Naive thymus-derived CD4-positive, alpha-beta T cell (primary cell): Measurements from ENCODE around the gene FAM222A. TPM values are rescaled to one million over a fixed set of nuclear protein-coding genes. Genes with fewer than 3 reads are reported as not detected.

Source experiments
- ATAC-seq: fragments of 150-1000 bp; cut with Tn5 transposase; 2 replicates; pipeline ENCODE4 v1.10.0; 2021; ENCODE audit warnings: mild to moderate bottlenecking, moderate library complexity
- CTCF ChIA-PET: fragments of 350-600 bp; sonication (Branson Sonifier 250); formaldehyde crosslinking; loops from one replicate; lab custom pipeline; 2021; ENCODE audit warnings: antibody characterized with exemption; lab: Charles Lee
- POLR2A ChIA-PET: fragments of 350-600 bp; sonication (Branson Sonifier 250); formaldehyde crosslinking; loops from one replicate; lab custom pipeline; 2021; ENCODE audit warnings: antibody characterized with exemption, inconsistent platforms; lab: Charles Lee
- DNase-seq, 9 donors: peaks; one replicate each; pipeline versions ENCODE4 v3.0.0 to v3.0.0-alpha.2; 2020 to 2022; ENCODE audit warnings: mixed read lengths in 1 of 9
- H3K27ac ChIP-seq: one replicate; pipeline ENCODE4 v1.7.0; 2013; ENCODE audit warnings: mild to moderate bottlenecking, low read depth, low read length, moderate library complexity
- H3K27me3 ChIP-seq, 2 donors: one replicate each; pipeline ENCODE4 v1.7.0; 2013; ENCODE audit warnings: low read length in 2 of 2, mild to moderate bottlenecking in 2 of 2, moderate library complexity in 2 of 2; ENCODE audit not compliant: control insufficient read depth in 2 of 2, insufficient read depth in 2 of 2
- H3K36me3 ChIP-seq, 3 experiments: 1 replicate in 2 of 3; 2 replicates in 1 of 3; pipeline ENCODE4 v1.7.0; 2013; ENCODE audit warnings: low read length in 3 of 3, mild to moderate bottlenecking in 3 of 3, moderate library complexity in 1 of 3; ENCODE audit not compliant: insufficient read depth in 3 of 3, control insufficient read depth in 2 of 3
- H3K4me1 ChIP-seq, 2 donors: one replicate each; pipeline ENCODE4 v1.7.0; 2013; ENCODE audit warnings: low read length in 2 of 2, mild to moderate bottlenecking in 2 of 2, moderate library complexity in 1 of 2; ENCODE audit not compliant: control insufficient read depth in 2 of 2, insufficient read depth in 2 of 2
- H3K4me3 ChIP-seq: 2 replicates; pipeline ENCODE4 v1.7.0; 2013; ENCODE audit warnings: mild to moderate bottlenecking, low read length
- H3K9me3 ChIP-seq, 3 experiments: 1 replicate in 2 of 3; 2 replicates in 1 of 3; pipeline ENCODE4 v1.7.0; 2013; ENCODE audit warnings: low read length in 3 of 3; ENCODE audit not compliant: control insufficient read depth in 2 of 3
- H3K27ac Mint-ChIP-seq, 9 donors: one replicate each; pipeline ENCODE4 v1.8.0; 2020 to 2022; ENCODE audit warnings: mixed read lengths in 9 of 9, mild to moderate bottlenecking in 8 of 9, moderate library complexity in 5 of 9, inconsistent platforms in 2 of 9
- H3K27me3 Mint-ChIP-seq, 5 donors: one replicate each; pipeline ENCODE4 v1.8.0; 2021 to 2022; ENCODE audit warnings: mixed read lengths in 5 of 5, mild to moderate bottlenecking in 1 of 5
- H3K36me3 Mint-ChIP-seq, 5 donors: one replicate each; pipeline ENCODE4 v1.8.0; 2020 to 2022; ENCODE audit warnings: mixed read lengths in 5 of 5, mild to moderate bottlenecking in 3 of 5, inconsistent platforms in 1 of 5
- H3K4me1 Mint-ChIP-seq, 7 donors: one replicate each; pipeline ENCODE4 v1.8.0; 2020 to 2022; ENCODE audit warnings: mixed read lengths in 7 of 7, mild to moderate bottlenecking in 3 of 7, inconsistent platforms in 1 of 7
- H3K4me3 Mint-ChIP-seq, 10 donors: one replicate each; pipeline ENCODE4 v1.8.0; 2020 to 2022; ENCODE audit warnings: mild to moderate bottlenecking in 10 of 10, mixed read lengths in 10 of 10, moderate library complexity in 6 of 10, inconsistent platforms in 2 of 10
- H3K9me3 Mint-ChIP-seq, 11 donors: one replicate each; pipeline ENCODE4 v1.8.0; 2020 to 2022; ENCODE audit warnings: mixed read lengths in 11 of 11, mild to moderate bottlenecking in 4 of 11, inconsistent platforms in 1 of 11, moderate library complexity in 1 of 11
- intact Hi-C, 2 donors: fragments of 100-400 bp; cut with micrococcal nuclease; formaldehyde crosslinking; loops; one replicate each; pipeline ENCODE4 v1.15.1; 2023
- polyA plus RNA-seq, 2 donors: library from polyadenylated mRNA; unstranded; fragments of 300-500 nt; fragmentation: Illumina TruSeq; gene quantifications; one replicate each; pipeline ENCODE4 v1.2.3, GENCODE V29; 2021
- total RNA-seq, 6 experiments: library from RNA in 5 of 6; stranded (reverse) in 5 of 6; gene quantifications; 1 replicate in 5 of 6; 2 replicates in 1 of 6; pipeline ENCODE4 v1.2.3 and lab custom pipeline; 2021 to 2026

FAM222A gene
- total and polyA plus RNA-seq, 7 experiments from 2014 or later: 0.08 to 1.6 (median 0.38) TPM

GRCh38 chr12:109727039-109727723 lies 13.6 kb downstream of the FAM222A start:
- ATAC-seq (no peak), DNase-seq (no peak)
- H3K9me3 Mint-ChIP-seq: no peaks in the 10 kb centered on the region
- Histone ChIP-seq H3K36me3 (no peaks in the 10 kb centered on the region), H3K27ac (no peak overlapping the region), H3K4me3 (no peak overlapping the region), H3K4me1 (no peaks in the 10 kb centered on the region), H3K9me3 (no peaks in the 10 kb centered on the region), H3K27me3 (no peaks in the 10 kb centered on the region)
- intact Hi-C loops: no loop called here
- no peaks in the 10 kb centered on the region for H3K27me3 Mint-ChIP-seq
- ChIA-PET CTCF (no interaction called here), POLR2A (no interaction called here)
- no peak overlapping the region for H3K4me3 Mint-ChIP-seq
- H3K4me1 Mint-ChIP-seq: no peaks in the 10 kb centered on the region
- H3K36me3 Mint-ChIP-seq: no peaks in the 10 kb centered on the region
- no peak overlapping the region for H3K27ac Mint-ChIP-seq

- Mint-ChIP-seq H3K36me3 (no peaks in the 10 kb centered on the region), H3K4me3 (no peak overlapping the region), H3K9me3 (no peaks in the 10 kb centered on the region), H3K4me1 (no peaks in the 10 kb centered on the region), H3K27ac (no peak overlapping the region), H3K27me3 (peaks cover 0 to 5% (median 4%) of the 10 kb centered on the region in 5 donors)
- intact Hi-C loops: no loop called here
- DNase-seq: no peak
- no peaks in the 10 kb centered on the region for H3K36me3 ChIP-seq
- CTCF ChIA-PET: interaction anchor here (0.7 kb wide), 1 partner anchor 315 kb away, joined by 3 read pairs; no protein-coding TSS in a partner anchor
- POLR2A ChIA-PET: interaction anchor here (0.6 kb wide), 1 partner anchor 418 kb away, joined by 3 read pairs; no protein-coding TSS in a partner anchor
- H3K27me3 ChIP-seq: no peaks in the 10 kb centered on the region
- ATAC-seq: no peak
- no peaks in the 10 kb centered on the region for H3K4me1 ChIP-seq
- H3K9me3 ChIP-seq: no peaks in the 10 kb centered on the region
- H3K27ac ChIP-seq: no peak overlapping the region
- no peak overlapping the region for H3K4me3 ChIP-seq
Measured at GRCh38 chr12:109727746-109728726, 14.4 kb downstream of the FAM222A start.

- ChIA-PET CTCF (interaction anchor here (0.6 to 0.7 kb wide), 2 partner anchors 114 to 316 kb away, joined by 3 to 4 read pairs; no protein-coding TSS in a partner anchor), POLR2A (no interaction called here)
- DNase-seq: no peak
- no peak overlapping the region for H3K27ac Mint-ChIP-seq
- H3K4me3 ChIP-seq: no peak overlapping the region
- H3K4me1 ChIP-seq: no peaks in the 10 kb centered on the region
- no peaks in the 10 kb centered on the region for H3K27me3 ChIP-seq
- no peak overlapping the region for H3K4me3 Mint-ChIP-seq
- H3K9me3 ChIP-seq: no peaks in the 10 kb centered on the region
- intact Hi-C loops: no loop called here
- H3K9me3 Mint-ChIP-seq: no peaks in the 10 kb centered on the region
- H3K27ac ChIP-seq: no peak overlapping the region
- peaks cover 0 to 1% (median 0%) of the 10 kb centered on the region in 7 donors for H3K4me1 Mint-ChIP-seq
- no peaks in the 10 kb centered on the region for H3K36me3 ChIP-seq
- H3K27me3 Mint-ChIP-seq: peaks cover 6 to 11% (median 10%) of the 10 kb centered on the region in 5 donors
- no peaks in the 10 kb centered on the region for H3K36me3 Mint-ChIP-seq
- no peak for ATAC-seq
Measured at GRCh38 chr12:109728921-109729320, 15.3 kb downstream of the FAM222A start.

- Histone ChIP-seq H3K27me3 (no peaks in the 10 kb centered on the region), H3K27ac (no peak overlapping the region), H3K4me1 (no peaks in the 10 kb centered on the region), H3K4me3 (no peak overlapping the region), H3K36me3 (no peaks in the 10 kb centered on the region), H3K9me3 (no peaks in the 10 kb centered on the region)
- intact Hi-C loops: no loop called here
- H3K27ac Mint-ChIP-seq: no peak overlapping the region
- H3K4me1 Mint-ChIP-seq: peaks cover 0 to 1% (median 0%) of the 10 kb centered on the region in 7 donors
- DNase-seq (no peak), ATAC-seq (no peak)
- H3K4me3 Mint-ChIP-seq: no peak overlapping the region
- peaks cover 11 to 16% (median 13%) of the 10 kb centered on the region in 5 donors for H3K27me3 Mint-ChIP-seq
- ChIA-PET CTCF (interaction anchor here (0.6 kb wide), 1 partner anchor 113 kb away, joined by 4 read pairs; no protein-coding TSS in a partner anchor), POLR2A (no interaction called here)
- H3K36me3 Mint-ChIP-seq: no peaks in the 10 kb centered on the region
- no peaks in the 10 kb centered on the region for H3K9me3 Mint-ChIP-seq
Measured at GRCh38 chr12:109729371-109729781, 15.8 kb downstream of the FAM222A start.

GRCh38 chr12:109729801-109730200 lies 16.2 kb downstream of the FAM222A start:
- no peaks in the 10 kb centered on the region for H3K36me3 ChIP-seq
- no peak overlapping the region for H3K27ac Mint-ChIP-seq
- DNase-seq (no peak), ATAC-seq (no peak)
- peaks cover 0 to under 1% (median 0%) of the 10 kb centered on the region in 5 donors for H3K36me3 Mint-ChIP-seq
- no peak overlapping the region for H3K4me3 Mint-ChIP-seq
- peaks cover 14 to 19% (median 15%) of the 10 kb centered on the region in 5 donors for H3K27me3 Mint-ChIP-seq
- CTCF ChIA-PET: interaction anchor here (0.6 kb wide), 1 partner anchor 113 kb away, joined by 4 read pairs; no protein-coding TSS in a partner anchor
- POLR2A ChIA-PET: no interaction called here
- peaks cover 0 to 1% (median 0%) of the 10 kb centered on the region in 7 donors for H3K4me1 Mint-ChIP-seq
- H3K9me3 Mint-ChIP-seq: no peaks in the 10 kb centered on the region
- H3K4me3 ChIP-seq: no peak overlapping the region
- H3K27ac ChIP-seq: no peak overlapping the region
- H3K27me3 ChIP-seq: no peaks in the 10 kb centered on the region
- intact Hi-C loops: no loop called here
- no peaks in the 10 kb centered on the region for H3K9me3 ChIP-seq
- H3K4me1 ChIP-seq: no peaks in the 10 kb centered on the region

- DNase-seq (no peak), ATAC-seq (no peak)
- POLR2A ChIA-PET: no interaction called here
- Histone ChIP-seq H3K36me3 (no peaks in the 10 kb centered on the region), H3K4me1 (no peaks in the 10 kb centered on the region), H3K27ac (no peak overlapping the region), H3K4me3 (no peak overlapping the region), H3K9me3 (no peaks in the 10 kb centered on the region), H3K27me3 (no peaks in the 10 kb centered on the region)
- H3K4me1 Mint-ChIP-seq: peaks cover 0 to 1% (median 0%) of the 10 kb centered on the region in 7 donors
- intact Hi-C loops: no loop called here
- H3K27ac Mint-ChIP-seq: no peak overlapping the region
- CTCF ChIA-PET: no interaction called here
- no peaks in the 10 kb centered on the region for H3K9me3 Mint-ChIP-seq
- H3K4me3 Mint-ChIP-seq: no peak overlapping the region
- peaks cover 0 to 6% (median 0%) of the 10 kb centered on the region in 5 donors for H3K36me3 Mint-ChIP-seq
- H3K27me3 Mint-ChIP-seq: peaks cover 21 to 27% (median 23%) of the 10 kb centered on the region in 5 donors
Measured at GRCh38 chr12:109730306-109731145, 16.9 kb downstream of the FAM222A start.
